ENCODE measurements around the gene RALGAPA1.
"Not testable (repeated sequence)": the region's sequence is repeated elsewhere in the genome, so short reads cannot be mapped to it uniquely, and the experiment has no call there.

Gene RALGAPA1

GRCh38 chr14:35741345-35742031 is 67.6 kb downstream of the RALGAPA1 start:
- Histone ChIP-seq H3K27ac (ENCODE audit: low read depth, low read length) (no peak overlapping the region), H3K4me3 (ENCODE audit: low read length) (no peak overlapping the region), H3K27me3 (ENCODE audit: control insufficient read depth, insufficient read depth, low read length) (no peaks in the 10 kb centered on the region), H3K4me1 (ENCODE audit: control insufficient read depth, insufficient read depth, low read length) (no peaks in the 10 kb centered on the region), H3K9ac (ENCODE audit: low read length) (no peak overlapping the region), H3K36me3 (ENCODE audit: control insufficient read depth, insufficient read depth, low read length) (peaks cover 4% of the 10 kb centered on the region)

DNA sequence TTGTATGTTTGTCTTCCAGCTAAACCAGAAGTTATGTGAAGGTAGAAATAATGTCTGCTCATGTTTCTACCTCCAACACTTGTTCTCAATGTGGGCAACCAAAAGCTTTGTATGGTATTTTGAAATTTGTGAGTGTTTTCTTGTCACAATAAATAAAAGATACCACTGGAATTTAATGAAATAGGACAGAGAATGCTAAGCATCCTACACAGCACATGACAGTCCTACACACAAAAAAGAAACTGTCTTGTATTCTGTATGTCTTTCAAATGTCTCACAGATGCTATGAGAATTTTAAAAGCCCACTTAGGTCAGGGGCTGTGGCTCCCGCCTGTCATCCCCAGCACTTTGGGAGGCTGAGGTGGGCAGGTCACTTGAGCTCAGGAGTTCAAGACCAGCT is 68.9 kb downstream of the RALGAPA1 start:
- no peak overlapping the region for H3K27ac ChIP-seq (ENCODE audit: low read depth, low read length)
- H3K4me1 ChIP-seq (ENCODE audit: control insufficient read depth, insufficient read depth, low read length) = no peaks in the 10 kb centered on the region
- peaks cover 6% of the 10 kb centered on the region for H3K36me3 ChIP-seq (ENCODE audit: control insufficient read depth, insufficient read depth, low read length)
- no peaks in the 10 kb centered on the region for H3K27me3 ChIP-seq (ENCODE audit: control insufficient read depth, insufficient read depth, low read length)
- H3K9ac ChIP-seq (ENCODE audit: low read length) = no peak overlapping the region
- no peak overlapping the region for H3K4me3 ChIP-seq (ENCODE audit: low read length)

DNA sequence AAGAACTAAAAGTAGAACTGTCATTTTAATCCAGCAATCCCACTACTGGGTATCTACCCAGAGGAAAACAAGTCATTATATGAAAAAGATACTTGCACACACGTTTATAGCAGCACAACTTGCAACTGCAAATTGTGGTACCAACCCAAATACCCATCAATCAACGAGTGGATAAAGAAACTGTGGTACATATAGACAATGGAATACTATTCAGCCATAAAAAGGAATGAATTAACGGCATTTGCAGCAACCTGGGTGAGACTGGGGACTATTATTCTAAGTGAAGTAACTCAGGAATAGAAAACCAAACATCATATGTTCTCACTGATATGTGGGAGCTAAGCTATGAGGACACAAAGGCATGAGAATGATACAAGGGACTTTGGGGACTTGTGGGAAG is 73.9 kb downstream of the RALGAPA1 start:
- H3K27me3 ChIP-seq (ENCODE audit: control insufficient read depth, insufficient read depth, low read length); H3K4me3 ChIP-seq (ENCODE audit: low read length); H3K36me3 ChIP-seq (ENCODE audit: control insufficient read depth, insufficient read depth, low read length); H3K27ac ChIP-seq (ENCODE audit: low read depth, low read length); H3K9ac ChIP-seq (ENCODE audit: low read length); H3K4me1 ChIP-seq (ENCODE audit: control insufficient read depth, insufficient read depth, low read length): not testable (repeated sequence)

- H3K36me3 ChIP-seq (ENCODE audit: control insufficient read depth, insufficient read depth, low read length); H3K9ac ChIP-seq (ENCODE audit: low read length); H3K4me3 ChIP-seq (ENCODE audit: low read length); H3K4me1 ChIP-seq (ENCODE audit: control insufficient read depth, insufficient read depth, low read length); H3K27ac ChIP-seq (ENCODE audit: low read depth, low read length); H3K27me3 ChIP-seq (ENCODE audit: control insufficient read depth, insufficient read depth, low read length): not testable (repeated sequence)
Observed at GRCh38 chr14:35733510-35733909, 75.6 kb downstream of the RALGAPA1 start.

DNA sequence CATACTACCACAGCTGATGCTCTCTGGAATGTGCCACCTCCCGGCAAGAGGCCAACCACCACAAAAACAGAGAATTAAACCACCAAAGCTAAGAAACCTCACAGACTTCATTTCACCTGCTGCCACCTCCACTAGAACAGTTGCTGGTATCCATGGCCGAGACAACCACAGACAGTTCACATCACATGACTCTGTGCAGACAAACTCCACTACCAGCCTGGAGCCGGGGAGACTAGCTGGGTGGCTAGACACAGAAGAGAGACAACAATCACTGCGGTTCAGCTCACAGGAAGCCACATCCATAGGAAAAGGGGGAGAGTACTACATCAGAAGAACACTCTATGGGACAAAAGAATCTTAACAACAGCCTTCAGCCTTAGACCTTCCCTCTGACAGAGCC is 78.2 kb downstream of the RALGAPA1 start:
- Histone ChIP-seq H3K27me3 (ENCODE audit: control insufficient read depth, insufficient read depth, low read length) (no peaks in the 10 kb centered on the region), H3K9ac (ENCODE audit: low read length) (no peak overlapping the region), H3K4me3 (ENCODE audit: low read length) (no peak overlapping the region), H3K36me3 (ENCODE audit: control insufficient read depth, insufficient read depth, low read length) (no peaks in the 10 kb centered on the region), H3K4me1 (ENCODE audit: control insufficient read depth, insufficient read depth, low read length) (no peaks in the 10 kb centered on the region), H3K27ac (ENCODE audit: low read depth, low read length) (no peak overlapping the region)

DNA sequence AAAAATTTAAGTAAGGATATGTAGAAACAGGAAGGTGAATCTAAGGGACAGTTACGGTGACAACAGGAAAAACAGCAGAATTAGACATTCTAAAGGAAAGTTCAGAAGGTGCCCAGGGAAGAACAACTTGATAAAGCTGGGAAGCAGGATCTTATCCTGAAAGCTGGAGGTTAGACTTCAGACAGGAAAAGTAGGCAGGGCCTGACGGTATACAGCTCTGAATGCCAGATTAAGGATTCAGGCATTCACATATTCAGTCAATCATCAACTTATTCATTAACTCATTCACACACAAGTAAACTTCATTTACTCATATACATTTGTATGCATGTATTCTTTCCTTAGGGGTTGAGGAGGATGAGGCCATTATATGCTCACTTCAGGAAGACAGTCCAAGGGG is 81.3 kb downstream of the RALGAPA1 start:
- H3K4me1 ChIP-seq (ENCODE audit: control insufficient read depth, insufficient read depth, low read length) = no peaks in the 10 kb centered on the region
- H3K9ac ChIP-seq (ENCODE audit: low read length) = no peak overlapping the region
- no peaks in the 10 kb centered on the region for H3K36me3 ChIP-seq (ENCODE audit: control insufficient read depth, insufficient read depth, low read length)
- H3K4me3 ChIP-seq (ENCODE audit: low read length) = no peak overlapping the region
- no peaks in the 10 kb centered on the region for H3K27me3 ChIP-seq (ENCODE audit: control insufficient read depth, insufficient read depth, low read length)
- no peak overlapping the region for H3K27ac ChIP-seq (ENCODE audit: low read depth, low read length)

GRCh38 chr14:35725930-35726329 is 83.2 kb downstream of the RALGAPA1 start:
- H3K9ac ChIP-seq (ENCODE audit: low read length) = no peak overlapping the region
- H3K36me3 ChIP-seq (ENCODE audit: control insufficient read depth, insufficient read depth, low read length) = peaks cover 2% of the 10 kb centered on the region
- no peaks in the 10 kb centered on the region for H3K4me1 ChIP-seq (ENCODE audit: control insufficient read depth, insufficient read depth, low read length)

DNA sequence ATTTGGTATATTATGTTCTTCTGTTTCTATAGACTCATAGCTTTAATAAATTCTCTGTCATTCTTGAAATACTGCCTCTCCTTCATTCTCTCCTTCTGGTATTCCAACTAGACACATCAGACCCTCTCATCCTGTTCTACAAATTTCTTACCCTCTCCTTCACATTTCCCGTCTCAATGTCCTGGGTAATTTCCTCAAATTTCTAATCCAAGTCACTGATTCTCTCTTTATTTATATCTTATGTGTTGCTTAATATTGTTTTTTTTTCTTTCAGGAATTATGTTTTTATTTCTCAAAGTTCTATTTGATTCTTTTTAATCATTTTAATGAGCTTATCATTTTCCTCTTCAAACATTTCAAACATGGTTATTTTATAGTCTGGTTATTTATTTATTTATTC is 94.0 kb downstream of the RALGAPA1 start:
- H3K9ac ChIP-seq (ENCODE audit: low read length) = no peak overlapping the region
- H3K36me3 ChIP-seq (ENCODE audit: control insufficient read depth, insufficient read depth, low read length) = peaks cover 4% of the 10 kb centered on the region
- H3K4me1 ChIP-seq (ENCODE audit: control insufficient read depth, insufficient read depth, low read length) = no peaks in the 10 kb centered on the region
- no peak overlapping the region for H3K4me3 ChIP-seq (ENCODE audit: low read length)
- H3K27ac ChIP-seq (ENCODE audit: low read depth, low read length) = no peak overlapping the region
- H3K27me3 ChIP-seq (ENCODE audit: control insufficient read depth, insufficient read depth, low read length) = no peaks in the 10 kb centered on the region

More at GRCh38 chr14:35725930-35726329, 83.2 kb downstream of the RALGAPA1 start:
- Histone ChIP-seq H3K27me3 (ENCODE audit: control insufficient read depth, insufficient read depth, low read length) (no peaks in the 10 kb centered on the region), H3K27ac (ENCODE audit: low read depth, low read length) (no peak overlapping the region), H3K4me3 (ENCODE audit: low read length) (no peak overlapping the region)

GRCh38 chr14:35712466-35712865 is 96.6 kb downstream of the RALGAPA1 start:
- H3K4me3 ChIP-seq (ENCODE audit: low read length) = no peak overlapping the region
- H3K4me1 ChIP-seq (ENCODE audit: control insufficient read depth, insufficient read depth, low read length) = no peaks in the 10 kb centered on the region
- no peak overlapping the region for H3K9ac ChIP-seq (ENCODE audit: low read length)
- no peaks in the 10 kb centered on the region for H3K27me3 ChIP-seq (ENCODE audit: control insufficient read depth, insufficient read depth, low read length)
- peaks cover 4% of the 10 kb centered on the region for H3K36me3 ChIP-seq (ENCODE audit: control insufficient read depth, insufficient read depth, low read length)
- no peak overlapping the region for H3K27ac ChIP-seq (ENCODE audit: low read depth, low read length)

GRCh38 chr14:35708062-35708461 is 101.0 kb downstream of the RALGAPA1 start:
- no peak overlapping the region for H3K4me3 ChIP-seq (ENCODE audit: low read length)
- peaks cover 6% of the 10 kb centered on the region for H3K36me3 ChIP-seq (ENCODE audit: control insufficient read depth, insufficient read depth, low read length)
- H3K4me1 ChIP-seq (ENCODE audit: control insufficient read depth, insufficient read depth, low read length) = no peaks in the 10 kb centered on the region
- H3K9ac ChIP-seq (ENCODE audit: low read length) = no peak overlapping the region
- H3K27me3 ChIP-seq (ENCODE audit: control insufficient read depth, insufficient read depth, low read length) = no peaks in the 10 kb centered on the region
- H3K27ac ChIP-seq (ENCODE audit: low read depth, low read length) = no peak overlapping the region

- no peak overlapping the region for H3K4me3 ChIP-seq (ENCODE audit: low read length)
- H3K27ac ChIP-seq (ENCODE audit: low read depth, low read length) = no peak overlapping the region
- no peaks in the 10 kb centered on the region for H3K27me3 ChIP-seq (ENCODE audit: control insufficient read depth, insufficient read depth, low read length)
- peaks cover 6% of the 10 kb centered on the region for H3K36me3 ChIP-seq (ENCODE audit: control insufficient read depth, insufficient read depth, low read length)
- no peak overlapping the region for H3K9ac ChIP-seq (ENCODE audit: low read length)
- no peaks in the 10 kb centered on the region for H3K4me1 ChIP-seq (ENCODE audit: control insufficient read depth, insufficient read depth, low read length)
Observed at GRCh38 chr14:35705636-35706035, 103.5 kb downstream of the RALGAPA1 start.

GRCh38 chr14:35704793-35705493 is 104.2 kb downstream of the RALGAPA1 start:
- no peak overlapping the region for H3K27ac ChIP-seq (ENCODE audit: low read depth, low read length)
- H3K9ac ChIP-seq (ENCODE audit: low read length) = no peak overlapping the region
- H3K4me1 ChIP-seq (ENCODE audit: control insufficient read depth, insufficient read depth, low read length) = no peaks in the 10 kb centered on the region
- no peaks in the 10 kb centered on the region for H3K27me3 ChIP-seq (ENCODE audit: control insufficient read depth, insufficient read depth, low read length)
- H3K36me3 ChIP-seq (ENCODE audit: control insufficient read depth, insufficient read depth, low read length) = peaks cover 6% of the 10 kb centered on the region
- H3K4me3 ChIP-seq (ENCODE audit: low read length) = no peak overlapping the region

- peaks cover 4% of the 10 kb centered on the region for H3K36me3 ChIP-seq (ENCODE audit: control insufficient read depth, insufficient read depth, low read length)
- H3K27me3 ChIP-seq (ENCODE audit: control insufficient read depth, insufficient read depth, low read length) = no peaks in the 10 kb centered on the region
- no peak overlapping the region for H3K27ac ChIP-seq (ENCODE audit: low read depth, low read length)
- no peaks in the 10 kb centered on the region for H3K4me1 ChIP-seq (ENCODE audit: control insufficient read depth, insufficient read depth, low read length)
- no peak overlapping the region for H3K9ac ChIP-seq (ENCODE audit: low read length)
- H3K4me3 ChIP-seq (ENCODE audit: low read length) = no peak overlapping the region
Observed at GRCh38 chr14:35701531-35701930, 107.6 kb downstream of the RALGAPA1 start.
